K562 (cell line): ENCODE measurements around the gene SH2D1A.

Experiments used
- FOSL1 ChIP-seq: fragments of 200-800 bp; sonication (Bioruptor generic); conservative IDR thresholded peaks from 2 replicates; pipeline ENCODE4 v1.6.1; 2016; ENCODE audit warnings: missing genetic modification characterization, missing compliant biosample characterization
- GATA2 ChIP-seq: sonication (generic); formaldehyde crosslinking; IDR thresholded peaks from 2 replicates; pipeline ENCODE4 v1.4.0; 2020; ENCODE audit warnings: mild to moderate bottlenecking, missing genetic modification reagents
- KLF13 ChIP-seq: fragments of 450-650 bp; IDR thresholded peaks from 2 replicates; pipeline ENCODE4 v1.6.1; 2016; ENCODE audit warnings: missing genetic modification characterization, low read depth, mild to moderate bottlenecking, missing compliant biosample characterization, moderate library complexity, borderline replicate concordance
- POLR2A ChIP-seq: fragments of 450-650 bp; conservative IDR thresholded peaks from 2 replicates; pipeline ENCODE4 v1.6.1; 2016
- SRSF1 ChIP-seq: fragments of 200-400 bp; formaldehyde crosslinking; IDR thresholded peaks from 2 replicates; pipeline ENCODE4 v1.6.1; 2017; ENCODE audit warnings: mild to moderate bottlenecking, low read depth, low read length, moderate library complexity
- TCFL5 ChIP-seq: fragments of 250-450 bp; sonication (Bioruptor Pico); conservative IDR thresholded peaks from 2 replicates; pipeline ENCODE4 v1.6.1; 2021; ENCODE audit warnings: mild to moderate bottlenecking, moderate library complexity, matching md5 sums
- ZNF212 ChIP-seq: fragments of 450-650 bp; formaldehyde crosslinking; IDR thresholded peaks from 2 replicates; pipeline ENCODE4 v1.4.0; 2020; ENCODE audit warnings: mild to moderate bottlenecking
- ZNF274 ChIP-seq: IDR thresholded peaks from 2 replicates; pipeline ENCODE4 v1.6.1; 2011; ENCODE audit warnings: low read depth, mild to moderate bottlenecking, low read length, moderate library complexity, borderline replicate concordance
- TF ChIP-seq, protein P1 (sequence below), 3 experiments: IDR thresholded peaks in 2 of 3; conservative IDR thresholded peaks in 1 of 3; 2 replicates each; pipeline ENCODE4 v1.5.1; 2011 to 2012; ENCODE audit warnings: low read length in 3 of 3, mild to moderate bottlenecking in 3 of 3, control low read depth in 2 of 3, improper control_type of control experiment in 1 of 3, inconsistent platforms in 1 of 3, low read depth in 1 of 3, mixed read lengths in 1 of 3, moderate library complexity in 1 of 3; ENCODE audit not compliant: insufficient read depth in 2 of 3

DNA sequence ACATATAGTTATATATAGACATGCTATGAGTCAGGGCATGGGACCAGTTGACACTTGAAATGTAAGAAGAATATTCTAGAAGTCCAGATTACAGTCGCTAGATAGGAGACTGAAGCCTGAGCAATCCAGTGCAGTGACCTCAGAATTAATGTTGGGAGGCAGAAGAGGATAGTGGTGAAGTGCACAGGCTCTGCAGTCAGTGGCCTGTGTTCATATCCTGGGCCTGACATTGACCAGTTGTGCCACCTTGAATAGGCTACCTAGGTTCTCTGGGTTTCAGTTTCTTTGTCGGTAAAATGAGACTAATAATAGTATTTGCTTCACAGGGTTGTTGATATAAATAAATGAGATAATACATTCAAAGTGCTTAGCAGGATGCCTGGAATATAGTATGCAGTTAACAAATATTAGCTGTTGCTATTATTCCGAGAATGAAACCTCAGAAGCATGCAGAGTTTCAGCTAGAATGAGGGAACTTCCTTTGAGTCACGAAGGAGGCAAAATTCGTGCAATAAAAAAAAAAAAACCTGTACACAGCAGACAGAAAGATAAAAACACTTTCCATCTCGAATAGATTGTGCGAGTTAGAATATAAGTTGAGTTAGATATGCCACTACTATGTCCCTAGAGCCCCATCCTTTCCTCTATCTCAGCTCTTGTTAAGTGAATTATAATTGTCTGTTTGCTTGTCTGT lies 4.0 kb upstream of the SH2D1A start:
- TF ChIP-seq FOSL1 (no peak), POLR2A (no peak), ZNF274 (no peak), KLF13 (tag) (no peak), TCFL5 (CRISPR knock-in tag) (no peak), ZNF212 (CRISPR knock-in tag) (no peak), SRSF1 (no peak), GATA2 (no peak)
- TF ChIP-seq, protein P1, sequence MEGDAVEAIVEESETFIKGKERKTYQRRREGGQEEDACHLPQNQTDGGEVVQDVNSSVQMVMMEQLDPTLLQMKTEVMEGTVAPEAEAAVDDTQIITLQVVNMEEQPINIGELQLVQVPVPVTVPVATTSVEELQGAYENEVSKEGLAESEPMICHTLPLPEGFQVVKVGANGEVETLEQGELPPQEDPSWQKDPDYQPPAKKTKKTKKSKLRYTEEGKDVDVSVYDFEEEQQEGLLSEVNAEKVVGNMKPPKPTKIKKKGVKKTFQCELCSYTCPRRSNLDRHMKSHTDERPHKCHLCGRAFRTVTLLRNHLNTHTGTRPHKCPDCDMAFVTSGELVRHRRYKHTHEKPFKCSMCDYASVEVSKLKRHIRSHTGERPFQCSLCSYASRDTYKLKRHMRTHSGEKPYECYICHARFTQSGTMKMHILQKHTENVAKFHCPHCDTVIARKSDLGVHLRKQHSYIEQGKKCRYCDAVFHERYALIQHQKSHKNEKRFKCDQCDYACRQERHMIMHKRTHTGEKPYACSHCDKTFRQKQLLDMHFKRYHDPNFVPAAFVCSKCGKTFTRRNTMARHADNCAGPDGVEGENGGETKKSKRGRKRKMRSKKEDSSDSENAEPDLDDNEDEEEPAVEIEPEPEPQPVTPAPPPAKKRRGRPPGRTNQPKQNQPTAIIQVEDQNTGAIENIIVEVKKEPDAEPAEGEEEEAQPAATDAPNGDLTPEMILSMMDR (IDR thresholded peaks at IDR 0.05 in 2 of 3, conservative IDR thresholded peaks at IDR 0.05 in 1 of 3; ENCODE audit: insufficient read depth in 2 of 3, low read depth in 1 of 3, low read length in 3 of 3) = no peak
